HG03196 (cell line): ENCODE results near the gene SULF2.

Experiments
- ATAC-seq: cut with Tn5 transposase; IDR thresholded peaks from one replicate; pipeline ENCODE4 v1.9.1; 2021; ENCODE audit not compliant: unreplicated experiment

The SULF2 gene

GRCh38 chr20:47688385-47689381, 96.6 kb downstream of the SULF2 start:
- ATAC-seq: no peak

- no peak for ATAC-seq
Observed at GRCh38 chr20:47687095-47687987, 97.9 kb downstream of the SULF2 start.

- no peak for ATAC-seq
Observed at GRCh38 chr20:47686545-47686944, 98.7 kb downstream of the SULF2 start.

DNA sequence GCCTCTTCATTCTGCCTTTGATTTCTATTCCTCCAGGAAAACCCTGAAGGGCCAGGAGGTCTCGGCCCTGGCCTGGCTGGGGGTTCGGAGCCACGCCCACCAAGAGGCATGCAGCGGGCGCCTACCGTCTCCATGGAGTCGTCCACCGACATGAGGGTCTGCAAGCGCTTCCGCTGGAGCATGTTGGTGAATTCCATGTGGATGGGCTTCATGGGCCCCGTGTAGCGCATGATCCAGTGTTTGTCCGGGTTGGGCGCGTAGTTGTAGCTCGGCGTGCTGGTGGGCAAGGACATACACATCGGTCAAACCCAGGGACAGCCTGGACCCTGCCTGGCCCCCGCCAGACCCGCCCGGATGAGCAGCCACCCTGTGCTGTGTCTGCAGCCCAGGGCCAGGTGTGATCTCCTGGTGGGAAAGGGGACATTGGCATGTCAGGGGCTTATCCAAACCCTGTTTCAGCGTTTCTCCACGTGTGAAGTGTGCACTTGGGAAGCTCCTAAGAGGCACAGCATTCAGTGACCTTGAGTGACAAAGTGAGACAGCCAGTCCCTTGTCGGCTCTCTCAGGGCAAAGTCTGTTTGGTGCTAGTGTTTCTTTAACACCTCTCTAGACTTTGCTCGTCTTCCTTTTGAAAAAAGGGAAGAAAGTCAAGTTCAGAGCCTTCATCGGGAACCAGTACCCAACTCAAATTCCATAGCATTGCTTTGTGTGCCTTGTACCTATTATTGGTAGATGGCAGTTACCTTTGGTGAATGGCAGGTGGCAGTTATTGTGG, 100.8 kb downstream of the SULF2 start:
- no peak for ATAC-seq

DNA sequence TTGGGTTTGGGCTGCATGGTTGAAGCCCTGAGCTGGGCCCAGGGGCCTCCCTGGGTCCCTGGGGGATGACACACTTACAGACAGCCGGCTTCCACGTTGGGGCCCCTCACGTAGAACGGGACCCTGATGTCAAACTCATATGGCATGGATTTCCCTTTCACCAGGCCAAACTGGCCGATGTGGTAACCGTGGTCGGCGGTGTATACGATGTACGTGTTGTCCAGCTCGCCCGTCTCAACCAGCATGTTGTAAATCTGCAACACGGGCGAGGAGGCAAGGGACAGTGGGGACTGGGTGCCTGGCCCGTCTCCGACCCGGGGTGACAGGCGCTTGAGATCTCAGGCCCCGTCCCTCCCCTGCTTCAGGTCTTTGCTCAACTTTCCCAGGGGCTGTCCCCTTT, 102.4 kb downstream of the SULF2 start:
- no peak for ATAC-seq

GRCh38 chr20:47682028-47682783, 103.1 kb downstream of the SULF2 start:
- ATAC-seq: no peak

GRCh38 chr20:47680804-47681529, 104.3 kb downstream of the SULF2 start:
- ATAC-seq: no peak

GRCh38 chr20:47679462-47679861, 105.8 kb downstream of the SULF2 start:
- no peak for ATAC-seq

DNA sequence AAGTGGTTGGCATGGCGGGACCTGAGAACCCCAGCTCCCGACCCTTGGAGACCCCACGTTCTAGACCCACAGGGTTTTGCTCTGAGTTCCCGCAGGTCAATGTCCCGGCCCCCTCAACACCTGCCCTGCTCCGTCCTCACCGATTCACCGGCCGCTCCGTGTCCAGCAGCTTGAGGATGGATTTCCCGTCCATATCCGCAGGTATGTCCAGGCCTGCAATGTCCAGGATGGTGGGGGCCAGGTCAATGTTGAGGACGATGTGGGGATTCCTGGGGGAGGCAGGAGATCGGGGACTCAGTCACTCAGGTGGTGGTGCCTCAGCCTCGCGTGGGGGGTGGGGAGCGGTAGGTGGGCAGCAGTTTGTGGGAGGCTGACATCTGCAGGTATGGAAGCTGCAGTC, 106.7 kb downstream of the SULF2 start:
- no peak for ATAC-seq

- ATAC-seq: no peak
Observed at GRCh38 chr20:47677635-47678453, 107.4 kb downstream of the SULF2 start.

DNA sequence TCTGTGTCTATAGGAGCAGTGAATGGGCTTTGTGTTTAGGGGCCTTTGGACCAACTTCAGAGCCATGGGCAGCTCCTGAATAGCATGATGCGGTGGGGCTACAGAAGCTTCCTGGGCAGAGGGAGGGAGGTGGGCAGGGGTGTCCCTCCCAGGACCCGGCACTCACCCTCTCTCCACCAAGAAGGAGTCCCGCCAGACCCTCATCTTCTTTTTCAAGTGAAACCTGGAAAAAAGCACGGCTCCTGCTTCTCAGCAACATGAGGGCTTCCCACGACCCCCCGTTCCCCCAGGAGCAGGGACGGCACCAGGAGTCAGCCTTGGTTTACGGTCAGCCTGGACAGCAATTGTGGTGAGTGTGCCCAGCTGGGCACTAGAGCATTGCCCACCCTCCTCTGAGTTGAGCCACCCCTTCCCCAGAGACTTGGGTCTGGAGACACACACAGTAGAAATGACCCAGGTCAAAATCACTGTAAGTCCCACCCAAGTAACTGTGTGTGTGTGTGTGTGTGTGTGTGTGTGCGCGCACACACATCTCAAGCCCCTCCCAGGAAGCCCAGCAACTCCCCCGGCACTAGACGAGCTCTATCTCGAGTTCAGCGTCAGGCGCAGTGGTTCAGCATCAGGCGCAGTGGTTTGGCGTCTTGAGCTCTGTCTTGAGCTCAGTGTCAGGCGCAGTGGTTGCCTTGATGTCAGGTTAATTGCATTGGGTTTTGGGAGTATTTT, 108.2 kb downstream of the SULF2 start:
- no peak for ATAC-seq

DNA sequence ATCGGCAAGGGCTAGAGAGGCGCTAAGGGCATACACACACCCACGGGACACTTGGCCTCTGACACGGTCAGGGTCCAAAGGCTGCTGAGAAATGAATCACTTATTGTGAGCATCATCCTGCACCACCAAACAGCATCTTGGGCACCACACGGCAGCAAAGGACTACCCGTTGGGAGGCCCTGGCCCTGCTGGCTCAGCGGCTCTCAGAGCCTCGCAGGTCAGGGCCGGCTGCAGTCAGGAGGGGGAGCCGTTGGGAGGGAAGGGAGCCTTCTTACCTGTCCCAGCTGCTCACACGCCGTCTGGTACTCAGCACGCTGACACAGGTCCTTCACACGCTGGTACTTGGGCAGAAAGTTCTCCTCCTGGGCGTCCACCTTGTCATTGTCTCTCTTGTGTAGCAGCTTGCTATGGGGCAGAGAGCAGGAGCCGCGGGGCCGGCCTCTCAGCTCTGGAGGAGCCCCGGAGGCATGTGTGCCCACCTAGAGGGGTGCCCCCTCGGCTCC, 109.0 kb downstream of the SULF2 start:
- ATAC-seq: no peak

DNA sequence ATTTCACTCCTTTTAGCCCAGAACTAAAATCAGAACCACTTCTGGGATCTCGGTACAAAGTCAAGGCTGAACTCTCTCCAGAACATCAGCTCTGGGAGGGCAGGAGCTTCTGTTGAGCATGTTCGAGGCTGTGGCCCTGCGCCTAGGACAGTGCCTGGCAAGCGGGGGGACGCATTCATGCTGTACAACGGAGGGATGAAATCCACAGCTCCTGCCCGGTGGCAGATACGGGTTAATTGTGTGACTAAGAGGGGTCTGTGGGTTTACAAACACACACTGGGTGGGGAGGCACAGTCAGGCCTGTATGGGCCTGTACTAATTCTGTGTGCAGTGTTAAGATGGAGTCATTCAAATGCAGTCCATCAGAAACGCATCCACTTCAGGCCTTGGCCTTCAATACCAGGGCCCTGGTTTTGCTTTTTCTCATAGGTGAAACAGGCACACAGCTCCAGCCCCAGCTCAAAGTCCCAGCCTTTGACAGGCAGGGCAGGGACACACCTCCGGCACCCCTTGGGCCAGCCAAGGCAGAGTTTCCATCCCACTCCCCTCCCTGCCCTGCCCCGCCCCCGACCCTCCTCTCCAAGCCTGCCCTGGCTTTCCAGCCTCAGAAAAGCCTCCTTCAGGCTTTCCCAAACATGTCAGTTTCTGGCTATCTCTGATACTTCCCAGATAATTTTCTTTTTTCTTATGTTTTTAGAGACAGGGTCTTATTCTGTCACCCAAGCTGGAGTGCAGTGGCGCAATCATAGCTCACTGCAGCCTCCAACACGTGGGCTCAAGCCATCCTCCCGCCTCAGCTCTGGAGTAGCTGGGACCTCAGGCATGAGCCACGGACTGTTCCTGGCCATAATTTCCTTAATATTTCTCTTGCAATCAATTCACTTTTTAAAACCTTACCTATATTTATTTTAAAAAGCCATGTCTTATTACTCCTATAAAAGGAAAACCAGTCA, 109.8 kb downstream of the SULF2 start:
- no peak for ATAC-seq

DNA sequence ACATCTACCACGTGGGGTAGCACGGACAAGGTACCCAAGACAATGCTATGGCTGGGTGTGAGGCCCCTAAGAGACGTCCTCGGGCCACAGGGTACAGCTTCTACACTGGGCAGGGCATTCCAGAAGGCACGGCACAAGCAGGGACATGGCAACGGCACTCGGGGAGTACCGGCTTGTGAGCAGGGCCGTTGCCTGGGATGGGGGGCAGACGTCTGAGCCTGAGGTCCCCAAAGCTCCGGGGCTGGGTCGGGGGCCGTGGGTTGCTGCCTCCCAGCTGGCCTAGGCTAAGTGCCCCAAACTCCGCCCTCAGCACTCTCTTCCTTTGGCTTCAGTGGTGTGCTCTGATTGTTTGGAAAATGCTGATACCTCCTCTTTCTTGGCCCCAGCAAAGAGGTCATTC, 110.6 kb downstream of the SULF2 start:
- no peak for ATAC-seq

- ATAC-seq: no peak
Observed at GRCh38 chr20:47674145-47674544, 111.1 kb downstream of the SULF2 start.

GRCh38 chr20:47673671-47673955, 111.7 kb downstream of the SULF2 start:
- no peak for ATAC-seq
